Keratinocyte (primary cell): ENCODE measurements around the gene NLGN1. TPM values are rescaled to one million over a fixed set of nuclear protein-coding genes. Genes with fewer than 3 reads are reported as not detected.

Experiments
- DNase-seq: peaks from one replicate; pipeline ENCODE4 v3.0.0-alpha.2; 2011; ENCODE audit warnings: low read depth, missing footprints, low spot score
- FAIRE-seq: peaks from 2 replicates; lab custom pipeline; 2011; peaks lifted over from hg19 to GRCh38; lab: Jason Lieb, UNC
- H2AFZ ChIP-seq: 2 replicates; pipeline ENCODE4 v1.6.0; 2012; ENCODE audit warnings: low read length, control low read depth, inconsistent platforms; ENCODE audit not compliant: control insufficient read depth
- H3K27ac ChIP-seq: 2 replicates; pipeline ENCODE4 v1.5.1; 2011; ENCODE audit warnings: low read length; ENCODE audit not compliant: control insufficient read depth, insufficient read depth
- H3K27me3 ChIP-seq: 3 replicates; pipeline ENCODE4 v1.6.0; 2011; ENCODE audit warnings: low read length; ENCODE audit not compliant: control insufficient read depth, insufficient read depth; ENCODE audit errors: extremely low read depth
- H3K36me3 ChIP-seq, 2 experiments: 2 replicates in 1 of 2; 3 replicates in 1 of 2; pipeline ENCODE4 v1.5.1; 2011; ENCODE audit warnings: low read length in 2 of 2, mild to moderate bottlenecking in 1 of 2; ENCODE audit not compliant: control insufficient read depth in 2 of 2, insufficient read depth in 2 of 2; ENCODE audit errors: extremely low read depth in 1 of 2
- H3K4me1 ChIP-seq: 3 replicates; pipeline ENCODE4 v1.5.1; 2011; ENCODE audit warnings: low read length; ENCODE audit not compliant: control insufficient read depth, insufficient read depth; ENCODE audit errors: extremely low read depth
- H3K4me2 ChIP-seq: 3 replicates; pipeline ENCODE4 v1.6.0; 2011; ENCODE audit warnings: low read depth, low read length; ENCODE audit not compliant: control insufficient read depth, insufficient read depth; ENCODE audit errors: extremely low read depth
- H3K4me3 ChIP-seq, 3 experiments: fragments of 200-600 bp in 1 of 3; sonication (generic) in 1 of 3; 2 replicates in 2 of 3; 3 replicates in 1 of 3; pipeline ENCODE4 v1.5.1; 2011 to 2016; ENCODE audit warnings: low read length in 3 of 3, mild to moderate bottlenecking in 3 of 3, control low read depth in 2 of 3, inconsistent platforms in 1 of 3, low read depth in 1 of 3, mixed read lengths in 1 of 3, mixed run types in 1 of 3, moderate library complexity in 1 of 3; ENCODE audit not compliant: control insufficient read depth in 2 of 3, insufficient read depth in 2 of 3; ENCODE audit errors: extremely low read depth in 1 of 3
- H3K79me2 ChIP-seq: 2 replicates; pipeline ENCODE4 v1.6.0; 2012; ENCODE audit warnings: low read length; ENCODE audit not compliant: control insufficient read depth, insufficient read depth
- H3K9ac ChIP-seq: 3 replicates; pipeline ENCODE4 v1.6.0; 2011; ENCODE audit warnings: low read length; ENCODE audit not compliant: control insufficient read depth, insufficient read depth; ENCODE audit errors: extremely low read depth
- H3K9me1 ChIP-seq: 3 replicates; pipeline ENCODE4 v1.6.0; 2011; ENCODE audit warnings: low read length; ENCODE audit not compliant: control insufficient read depth, insufficient read depth; ENCODE audit errors: extremely low read depth
- H3K9me3 ChIP-seq: 2 replicates; pipeline ENCODE4 v1.5.1; 2012; ENCODE audit warnings: low read depth, low read length; ENCODE audit not compliant: control insufficient read depth
- H4K20me1 ChIP-seq: 3 replicates; pipeline ENCODE4 v1.6.0; 2011; ENCODE audit warnings: low read length; ENCODE audit not compliant: control insufficient read depth, insufficient read depth; ENCODE audit errors: extremely low read depth
- CTCF ChIP-seq, 3 experiments: IDR thresholded peaks in 1 of 3; conservative IDR thresholded peaks in 1 of 3; optimal IDR thresholded peaks in 1 of 3; 2 replicates in 2 of 3; 3 replicates in 1 of 3; pipeline versions ENCODE3 to v1.5.1; 2011; ENCODE audit warnings: low read length in 3 of 3, mild to moderate bottlenecking in 3 of 3, moderate library complexity in 2 of 3, control low read depth in 1 of 3, inconsistent platforms in 1 of 3; ENCODE audit not compliant: insufficient read depth in 2 of 3; ENCODE audit errors: extremely low read depth in 1 of 3
- EZH2 ChIP-seq: IDR thresholded peaks from one replicate; pipeline ENCODE4 v1.6.1; 2012; ENCODE audit warnings: inconsistent platforms, mild to moderate bottlenecking, low read length, moderate library complexity
- dilution Hi-C: fragments of 300-500 bp; cut with MboI; formaldehyde crosslinking; loops from one replicate; pipeline ENCODE4 v1.7.0; 2020; ENCODE audit warnings: low sequenced_read_pairs; ENCODE audit not compliant: extremely low pct_ligation_motif_present
- polyA plus RNA-seq, 5 experiments: library from polyadenylated mRNA; depleted of rRNA in 3 of 5; stranded (reverse) in 3 of 5; stranded (forward) in 1 of 5; unstranded in 1 of 5; fragments of >200 nt; gene quantifications; 1 replicate in 1 of 5; 2 replicates in 3 of 5; 3 replicates in 1 of 5; pipeline versions ENCODE4 v1.2.1 to v1.2.3, GENCODE V29; 2011 to 2012; ENCODE audit warnings: missing spikeins in 2 of 5, low read depth in 1 of 5, low replicate concordance in 1 of 5

NLGN1 gene
- polyA plus RNA-seq, 1 donor (not counting 4 experiments of a cell fraction or from before 2014, with no cell fraction given) = not detected

GRCh38 chr3:173796890-173797289 is 399.3 kb downstream of the NLGN1 start:
- no peak overlapping the region for H3K27ac ChIP-seq
- no peaks in the 10 kb centered on the region for H3K4me1 ChIP-seq
- no peaks in the 10 kb centered on the region for H3K9me3 ChIP-seq
- H3K9me1 ChIP-seq = no peaks in the 10 kb centered on the region
- DNase-seq (no peak), FAIRE-seq (no peak)
- H3K27me3 ChIP-seq = no peaks in the 10 kb centered on the region
- no peaks in the 10 kb centered on the region for H3K79me2 ChIP-seq
- H2AFZ ChIP-seq = no peak overlapping the region
- H3K9ac ChIP-seq = no peak overlapping the region
- no peak for TF ChIP-seq EZH2
- H3K4me3 ChIP-seq = no peak overlapping the region
- H4K20me1 ChIP-seq = no peaks in the 10 kb centered on the region
- dilution Hi-C loops = no loop called here
- no peaks in the 10 kb centered on the region for H3K36me3 ChIP-seq
- H3K4me2 ChIP-seq = no peak overlapping the region

GRCh38 chr3:173799060-173799816 is 401.7 kb downstream of the NLGN1 start:
- Histone ChIP-seq H3K79me2 (no peaks in the 10 kb centered on the region), H3K9me3 (no peaks in the 10 kb centered on the region), H3K36me3 (no peaks in the 10 kb centered on the region), H3K9me1 (no peaks in the 10 kb centered on the region), H2AFZ (no peak overlapping the region), H3K4me1 (no peaks in the 10 kb centered on the region), H3K4me3 (no peak overlapping the region), H3K9ac (no peak overlapping the region), H3K27me3 (no peaks in the 10 kb centered on the region), H4K20me1 (no peaks in the 10 kb centered on the region), H3K4me2 (no peak overlapping the region), H3K27ac (no peak overlapping the region)
- DNase-seq (no peak), FAIRE-seq (no peak)
- dilution Hi-C loops = no loop called here
- no peak for TF ChIP-seq CTCF (optimal IDR thresholded peaks at IDR 0.05 in 1 of 3, IDR thresholded peaks at IDR 0.05 in 1 of 3, conservative IDR thresholded peaks at IDR 0.05 in 1 of 3; ENCODE audit: extremely low read depth in 1 of 3, insufficient read depth in 2 of 3, low read length in 3 of 3)
- no peak for TF ChIP-seq EZH2
